ENCODE measurements around the gene VDAC2.
A peak's percentile ranks its signal among the peaks of the same experiment; 100 is the strongest.
"Not testable (repeated sequence)": the region's sequence is repeated elsewhere in the genome, so short reads cannot be mapped to it uniquely, and the experiment has no call there.

Gene VDAC2

DNA sequence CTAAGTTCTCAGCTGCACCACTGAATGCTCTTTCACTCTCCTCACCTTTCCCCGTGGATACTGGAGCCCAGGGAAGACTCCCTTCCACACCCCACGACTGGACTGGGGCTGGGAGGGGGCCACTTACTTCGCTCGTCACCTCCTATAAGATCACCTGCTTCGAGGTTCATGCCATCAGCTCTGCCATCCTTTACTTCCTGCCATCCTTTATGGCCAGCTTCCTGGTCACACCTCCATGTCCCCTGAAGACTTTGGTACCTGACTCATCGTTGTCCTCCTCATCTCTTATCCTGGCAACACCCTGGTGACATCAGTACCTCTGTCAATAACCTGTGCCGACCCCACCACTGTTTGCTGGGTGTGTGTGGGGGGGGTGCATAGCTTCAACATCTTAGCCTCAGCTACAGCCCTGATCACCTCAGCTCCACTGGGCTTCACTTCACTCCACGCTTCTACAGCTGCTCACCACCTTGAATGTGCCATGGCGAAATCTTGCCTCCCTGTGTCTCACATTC is 8.7 kb upstream of the VDAC2 start:
- DNase-seq = no peak

DNA sequence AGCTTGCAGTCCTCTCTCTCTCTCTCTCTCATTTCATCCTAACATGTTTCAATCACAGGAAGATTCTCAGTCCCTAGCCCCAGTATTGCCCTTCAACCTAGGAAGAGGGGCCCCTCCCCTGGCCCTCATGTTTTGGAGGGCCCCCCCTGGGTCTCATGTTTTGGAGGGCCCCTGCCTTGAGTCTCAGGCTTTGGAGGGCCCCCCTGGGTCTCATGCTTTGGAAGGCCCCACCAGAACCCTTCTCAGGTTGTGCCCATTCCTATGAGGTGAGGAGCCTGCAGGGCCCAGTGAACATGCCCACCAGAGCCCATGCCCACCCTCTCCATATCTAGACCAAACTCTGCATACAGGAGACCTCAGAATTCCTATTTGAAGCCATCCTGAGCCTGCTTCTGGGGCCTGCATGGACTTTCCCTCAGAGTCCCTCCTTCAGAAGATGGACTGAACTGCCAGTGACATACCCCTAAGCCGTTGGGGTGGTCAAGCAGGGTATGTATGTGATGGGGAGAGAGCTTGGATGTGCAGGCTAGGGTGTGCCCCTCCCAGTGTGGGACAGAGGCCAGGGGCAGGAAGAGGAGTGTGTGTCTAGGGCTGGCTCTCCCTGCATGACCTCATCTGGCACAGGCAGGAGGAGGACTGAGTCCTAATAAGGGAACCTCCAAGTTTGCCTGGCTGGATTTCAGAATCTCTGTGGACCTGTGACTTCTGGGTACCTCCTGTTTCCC is 8.1 kb upstream of the VDAC2 start:
- no peak for DNase-seq

DNA sequence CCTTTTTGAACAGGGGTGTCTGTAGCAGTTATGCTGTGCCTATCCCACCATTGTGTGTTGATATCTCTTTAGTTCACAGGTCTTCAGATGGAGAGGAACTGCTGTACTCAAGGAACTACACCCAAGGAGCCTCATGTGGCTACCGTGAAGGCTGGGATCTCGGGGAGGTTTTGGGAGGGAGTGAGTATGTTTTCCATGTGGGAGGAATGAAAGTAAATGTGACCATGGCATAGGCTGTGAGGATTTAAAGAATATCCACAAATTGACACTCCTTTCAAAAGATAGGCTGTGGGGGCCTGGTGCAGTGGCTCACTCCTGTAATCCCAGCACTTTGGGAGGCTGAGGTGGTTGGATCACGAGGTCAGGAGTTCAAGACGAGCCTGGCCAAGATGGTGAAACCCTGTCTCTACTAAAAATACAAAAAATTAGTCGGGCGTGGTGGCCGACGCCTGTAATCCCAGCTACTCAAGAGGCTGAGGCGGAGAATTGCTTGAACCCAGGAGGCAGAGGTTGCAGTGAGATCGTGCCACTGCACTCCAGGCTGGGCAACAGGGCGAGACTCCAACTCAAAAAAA is 7.5 kb upstream of the VDAC2 start:
- not testable (repeated sequence) for DNase-seq

DNA sequence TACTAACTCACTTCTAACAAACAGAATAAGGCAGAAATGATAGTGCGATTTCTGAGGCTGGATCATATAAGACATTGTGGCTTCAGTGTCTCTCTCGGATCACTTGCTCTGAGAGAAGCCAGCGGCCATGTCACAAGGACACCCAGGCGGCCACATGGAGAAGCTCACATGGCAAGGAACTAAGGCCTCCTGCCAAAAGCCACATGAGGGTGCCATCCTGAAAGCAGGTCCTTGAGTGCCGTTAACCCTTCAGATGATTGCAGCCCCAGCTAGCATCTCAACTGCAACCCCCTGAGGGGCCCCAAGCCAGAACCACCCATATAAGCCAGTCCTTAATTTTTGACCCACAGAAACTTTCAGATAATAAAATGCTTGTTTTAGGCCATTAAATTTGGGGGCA is 6.9 kb upstream of the VDAC2 start:
- DNase-seq = no peak

DNA sequence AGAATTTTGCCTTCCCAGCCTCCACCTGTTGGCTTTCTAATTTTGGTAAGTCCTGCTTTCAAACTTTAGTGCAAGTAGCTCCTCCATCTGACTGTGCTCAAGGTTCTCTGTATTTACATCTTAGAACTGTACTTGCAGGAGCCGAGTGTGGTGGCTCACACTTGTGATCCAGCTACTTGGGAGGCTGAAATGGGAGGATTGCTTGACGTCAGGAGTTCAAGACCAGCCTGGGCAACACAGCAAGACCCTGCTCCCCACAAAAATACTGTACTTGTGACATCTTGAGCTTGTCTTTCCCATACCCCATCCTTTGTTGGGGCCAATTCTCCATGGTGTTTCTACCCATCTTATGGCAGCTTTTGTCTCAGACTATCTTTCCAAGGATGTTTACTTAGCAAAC is 4.7 kb upstream of the VDAC2 start:
- no peak for DNase-seq

DNA sequence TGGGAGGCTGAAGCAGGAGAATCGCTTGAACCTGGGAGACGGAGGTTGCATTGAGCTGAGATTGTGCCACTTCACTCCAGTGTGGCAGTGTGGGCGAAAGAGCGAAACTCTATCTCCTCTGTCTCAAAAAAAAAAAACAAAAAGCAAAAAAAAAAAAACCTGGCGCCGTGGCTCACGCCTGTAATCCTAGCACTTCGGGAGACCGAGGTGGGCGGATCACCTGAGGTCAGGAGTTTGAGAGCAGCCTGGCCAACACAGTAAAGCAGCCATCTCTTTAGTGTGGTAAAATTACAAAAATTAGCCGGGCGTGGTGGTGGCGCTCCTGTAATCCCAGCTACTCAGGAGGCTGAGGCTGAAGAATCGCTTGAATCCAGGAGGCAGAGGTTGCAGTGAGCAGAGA is 4.0 kb upstream of the VDAC2 start:
- not testable (repeated sequence) for DNase-seq

DNA sequence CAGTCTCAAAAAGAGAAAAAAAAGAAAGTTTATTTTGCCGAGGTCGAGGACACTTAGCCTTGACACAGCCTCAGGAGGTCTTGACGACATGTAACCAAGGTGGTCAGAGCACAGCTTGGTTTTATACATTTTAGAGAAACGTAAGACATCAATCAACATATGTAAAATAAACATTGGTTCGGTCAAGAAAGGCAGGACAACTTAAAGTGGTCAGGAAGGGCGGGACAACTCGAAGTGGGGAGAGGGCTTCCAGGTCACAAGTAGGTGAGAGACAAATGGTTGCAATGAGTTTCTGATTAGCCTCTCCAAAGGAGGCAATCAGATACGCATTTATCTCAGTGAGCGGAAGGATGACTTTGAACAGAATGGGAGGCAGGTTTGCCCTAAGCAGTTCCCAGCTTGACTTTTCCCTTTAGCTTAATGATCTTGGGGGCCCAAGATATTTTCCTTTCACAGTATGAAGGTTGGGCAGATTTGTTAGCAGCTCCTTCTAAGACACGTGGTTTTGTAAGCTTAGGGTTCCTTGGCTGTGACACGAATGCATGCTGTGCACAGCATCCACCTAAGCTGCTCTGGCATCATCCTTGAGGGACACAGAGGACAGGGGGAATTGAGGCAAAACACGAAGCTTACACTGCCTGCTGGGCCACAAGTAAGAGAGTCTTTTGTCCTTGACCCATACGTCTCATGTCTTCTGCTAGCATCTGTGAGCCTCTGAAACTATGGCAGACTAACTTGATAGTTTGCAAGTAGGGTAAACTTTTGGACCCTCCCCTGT is 3.3 kb upstream of the VDAC2 start:
- no peak for DNase-seq

DNA sequence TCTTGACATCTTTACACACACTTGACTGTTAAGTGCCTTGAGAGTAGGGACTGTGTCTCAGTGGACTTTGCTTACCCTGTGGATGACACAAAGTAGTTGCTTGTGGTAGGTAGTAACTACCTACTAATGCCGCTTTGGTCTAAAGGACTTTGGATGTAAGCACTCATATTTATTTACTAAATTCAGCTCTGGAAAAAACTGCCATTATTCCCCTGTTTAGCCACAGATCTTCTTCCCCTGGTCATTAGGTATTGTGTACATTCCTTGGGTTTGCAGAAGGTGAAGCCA is 2.8 kb upstream of the VDAC2 start:
- DNase-seq = no peak

DNA sequence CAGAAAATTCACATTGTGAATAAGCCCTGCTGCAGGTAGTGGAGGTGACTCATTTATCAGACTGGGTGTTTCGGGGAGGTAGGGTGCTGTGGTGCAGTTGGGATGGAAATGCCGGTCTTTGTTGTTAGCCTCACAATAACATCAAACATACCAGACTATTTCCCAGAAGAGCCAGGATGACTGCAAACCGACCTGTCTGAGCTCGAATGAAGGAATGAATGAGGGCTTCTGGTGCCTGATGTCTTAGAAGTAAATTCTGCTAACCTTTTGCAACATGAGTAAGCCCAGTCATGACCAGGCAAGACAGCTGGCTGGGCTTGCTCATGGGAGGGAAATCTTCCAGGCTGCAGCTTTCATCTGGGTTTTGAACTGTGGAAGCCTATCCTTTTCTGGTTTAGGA is 2.4 kb upstream of the VDAC2 start:
- DNase-seq = no peak

DNA sequence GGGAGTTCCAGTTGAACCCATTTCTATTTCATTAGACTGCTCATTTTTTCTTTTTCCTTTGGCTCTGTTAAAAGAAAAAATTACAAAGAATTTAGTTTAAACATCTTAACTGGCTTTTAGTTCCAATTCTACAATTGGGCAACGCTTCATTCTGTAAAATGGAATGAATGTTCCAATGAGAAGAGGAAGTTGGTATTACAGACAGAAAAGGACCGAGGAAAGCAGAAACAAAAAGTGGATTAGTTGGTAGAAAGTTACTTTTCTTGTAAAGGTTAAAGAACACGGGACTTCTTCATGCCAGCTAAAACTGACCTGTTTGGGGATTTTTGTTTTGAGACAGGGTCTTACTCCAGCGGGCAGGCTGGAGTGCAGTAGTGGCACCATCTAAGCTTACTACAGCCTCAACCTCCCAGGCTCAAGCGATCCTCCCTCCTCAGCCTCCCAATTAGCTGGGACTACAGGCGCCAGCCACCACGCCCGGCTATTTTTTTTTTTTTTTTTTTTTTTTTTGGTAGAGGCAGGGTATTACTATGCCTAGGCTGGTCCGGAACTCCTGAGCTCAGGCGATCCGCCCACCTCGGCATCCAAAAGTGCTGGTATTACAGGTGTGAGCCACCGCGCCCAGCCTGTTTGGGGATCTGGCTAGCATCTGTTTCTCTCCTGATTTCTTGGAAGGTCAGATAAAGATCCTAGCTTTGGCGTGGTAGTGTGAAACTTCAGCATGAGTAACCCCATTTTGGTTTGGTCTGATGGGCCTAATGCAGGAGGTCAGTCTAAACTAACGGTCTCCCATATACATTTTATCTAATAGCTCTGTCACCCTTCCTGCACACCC is 1.3 kb upstream of the VDAC2 start:
- no peak for DNase-seq

DNA sequence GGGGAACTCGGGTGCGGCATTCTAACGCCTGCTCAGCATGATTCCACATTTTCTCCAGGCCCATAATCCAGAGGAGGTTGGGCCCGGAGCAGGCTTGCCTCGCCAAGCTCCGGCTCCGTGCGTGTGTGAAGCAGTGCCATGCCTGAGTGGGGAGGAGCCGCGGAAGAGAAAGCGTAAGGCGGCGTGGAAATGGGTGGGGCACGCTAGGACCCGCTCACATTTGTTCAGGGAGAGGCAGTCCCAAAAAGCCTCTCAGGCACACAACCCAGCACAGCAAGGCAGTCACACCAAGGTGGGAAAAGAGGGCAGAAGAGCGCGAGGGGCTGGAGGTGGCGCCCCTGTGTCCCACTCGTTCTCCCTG is 695 bp upstream of the VDAC2 start:
- DNase-seq = peak; percentile 83 to 91

DNA sequence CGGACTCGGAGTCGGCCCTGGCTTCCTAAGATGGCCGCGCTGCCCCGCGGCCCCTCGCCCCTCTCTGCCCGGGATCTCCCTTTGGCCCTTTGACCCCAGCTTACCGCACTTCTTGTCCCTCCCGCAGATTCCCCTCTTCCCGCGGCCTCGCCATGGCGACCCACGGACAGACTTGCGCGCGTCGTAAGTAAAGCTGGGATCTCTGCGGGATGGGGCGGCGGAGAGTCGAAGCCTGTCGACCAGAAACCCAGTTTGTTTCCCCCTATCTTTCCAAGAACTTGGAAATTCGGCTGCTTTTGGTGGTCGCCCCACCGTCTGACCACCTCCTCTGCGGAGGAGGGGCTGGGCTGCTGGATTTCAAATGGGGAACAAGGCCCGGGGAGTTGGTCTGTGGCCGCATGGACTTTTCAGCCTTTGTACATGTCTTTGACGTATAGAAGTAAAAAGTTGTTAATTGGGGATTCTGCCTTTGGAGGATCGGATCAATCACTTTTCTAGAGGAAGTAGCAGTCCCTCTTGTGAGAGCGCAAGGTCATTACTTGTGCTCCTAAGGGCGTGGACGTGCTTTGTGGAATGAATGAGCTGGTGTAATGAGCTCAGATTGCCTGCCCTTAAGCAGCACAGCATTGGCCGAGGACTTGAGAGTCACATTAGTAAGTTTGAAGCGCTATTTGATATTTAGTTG is 553 bp downstream of the VDAC2 start:
- DNase-seq = peak; percentile 31 to 56

DNA sequence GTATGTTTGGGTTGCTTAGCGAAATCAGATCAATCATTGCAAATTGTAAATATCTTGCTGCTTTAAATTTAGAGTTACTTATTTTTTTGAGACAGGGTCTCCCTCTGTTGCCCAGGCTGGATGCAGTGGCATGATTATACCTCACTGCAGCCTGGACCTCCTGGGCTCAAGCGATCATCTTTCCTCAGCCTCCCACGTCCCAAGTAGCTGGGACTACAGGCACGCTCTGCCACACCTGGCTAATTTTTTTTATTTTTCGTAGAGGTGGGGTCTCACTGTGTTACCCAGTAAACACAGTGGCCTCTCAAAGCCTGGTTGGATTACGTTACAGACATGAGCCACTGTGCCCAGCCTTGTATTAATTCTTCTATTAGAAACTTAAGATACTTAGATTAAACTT is 1.7 kb downstream of the VDAC2 start:
- no peak for DNase-seq

DNA sequence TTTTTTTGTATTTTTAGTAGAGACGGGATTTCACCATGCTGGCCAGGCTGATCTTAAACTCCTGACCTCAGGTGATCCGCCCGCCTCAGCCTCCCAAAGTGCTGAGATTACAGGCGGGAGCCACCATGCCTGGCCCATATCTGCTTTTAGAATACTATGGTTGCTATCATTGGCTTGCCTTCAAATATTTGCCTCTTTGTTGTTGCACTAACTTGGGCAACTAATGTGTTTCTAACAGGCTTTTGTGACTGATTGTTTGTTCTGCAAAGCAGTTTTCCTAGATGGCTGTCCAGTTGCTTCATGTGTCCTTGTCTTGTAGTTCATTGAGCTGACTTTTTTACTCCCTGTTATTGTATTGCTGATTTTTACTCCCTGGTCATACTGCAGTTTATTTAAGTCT is 9.7 kb downstream of the VDAC2 start:
- DNase-seq = no peak

DNA sequence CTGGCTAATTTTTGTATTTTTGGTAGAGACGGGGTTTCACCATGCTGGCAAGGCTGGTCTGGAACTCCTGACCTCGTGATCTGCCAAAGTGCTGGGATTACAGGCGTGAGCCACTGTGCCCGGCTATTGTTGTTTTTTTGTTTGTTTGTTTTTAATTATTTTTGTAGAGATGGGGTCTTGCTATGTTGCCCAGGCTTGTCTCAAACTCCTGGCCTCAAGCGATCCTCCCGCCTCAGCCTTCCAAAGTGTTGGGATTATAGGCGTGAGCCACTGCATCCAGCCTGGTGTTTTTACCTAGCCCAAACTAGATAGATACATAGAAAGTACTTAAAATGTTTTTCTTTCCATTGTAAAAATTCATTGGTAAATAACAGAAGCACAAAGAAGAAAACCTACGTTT is 10.9 kb downstream of the VDAC2 start:
- not testable (repeated sequence) for DNase-seq

DNA sequence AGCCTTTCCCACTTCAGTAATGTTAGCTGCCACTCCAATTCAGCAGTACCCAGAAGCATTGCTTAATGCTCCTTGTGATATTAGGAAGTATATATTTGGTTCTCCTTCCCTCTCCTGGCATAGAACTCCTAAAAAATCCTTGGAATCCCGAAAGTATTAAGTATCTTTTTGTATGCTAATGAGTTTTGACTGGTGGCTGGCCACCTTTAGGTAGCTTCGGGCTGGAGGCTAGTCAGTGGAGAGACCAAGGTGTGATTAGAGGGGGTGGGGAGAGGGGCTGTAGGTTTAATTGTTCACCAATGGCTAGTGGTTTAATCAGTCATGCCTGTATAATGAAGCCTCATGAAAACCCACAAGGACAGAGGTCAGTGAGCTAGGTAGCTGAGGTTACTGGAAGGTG is 12.9 kb downstream of the VDAC2 start:
- no peak for DNase-seq

DNA sequence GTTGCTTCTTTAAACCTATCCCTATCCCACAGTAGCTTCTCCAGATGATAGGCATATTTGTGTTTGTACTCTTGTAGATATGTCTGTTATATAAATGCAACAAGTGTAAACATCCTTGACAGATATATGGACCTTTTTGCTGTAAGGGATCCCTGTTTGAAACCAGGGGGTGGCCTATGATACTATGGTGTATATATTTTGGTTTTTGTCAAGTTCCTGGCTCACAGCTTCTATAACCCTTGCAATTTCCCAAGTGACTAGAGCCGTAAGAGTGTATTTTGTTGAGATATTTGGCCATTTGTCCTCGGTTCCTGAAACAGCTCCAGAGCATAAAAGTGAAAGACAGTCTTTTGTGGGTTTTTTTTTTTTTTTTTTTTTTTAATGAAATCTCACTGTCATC is 15.5 kb downstream of the VDAC2 start:
- no peak for DNase-seq

DNA sequence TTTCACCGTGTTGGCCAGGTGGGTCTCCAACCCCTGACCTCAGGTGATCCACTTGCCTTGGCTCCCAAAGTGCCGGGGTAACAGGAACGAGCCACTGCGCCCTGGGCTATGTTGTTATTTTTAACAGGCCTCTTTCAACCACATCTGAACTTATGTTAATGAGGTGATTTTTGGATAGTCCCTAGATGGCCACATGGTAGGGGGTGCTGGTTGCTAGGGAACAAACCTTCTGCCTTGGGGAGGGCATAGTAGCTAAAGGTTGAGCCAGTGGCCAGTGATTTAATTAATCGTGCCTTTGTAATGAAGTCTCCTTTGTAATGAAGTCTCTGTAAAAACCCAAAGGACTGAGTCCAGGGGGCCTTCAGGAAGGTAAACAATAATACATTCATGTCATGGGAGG is 16.1 kb downstream of the VDAC2 start:
- no peak for DNase-seq

DNA sequence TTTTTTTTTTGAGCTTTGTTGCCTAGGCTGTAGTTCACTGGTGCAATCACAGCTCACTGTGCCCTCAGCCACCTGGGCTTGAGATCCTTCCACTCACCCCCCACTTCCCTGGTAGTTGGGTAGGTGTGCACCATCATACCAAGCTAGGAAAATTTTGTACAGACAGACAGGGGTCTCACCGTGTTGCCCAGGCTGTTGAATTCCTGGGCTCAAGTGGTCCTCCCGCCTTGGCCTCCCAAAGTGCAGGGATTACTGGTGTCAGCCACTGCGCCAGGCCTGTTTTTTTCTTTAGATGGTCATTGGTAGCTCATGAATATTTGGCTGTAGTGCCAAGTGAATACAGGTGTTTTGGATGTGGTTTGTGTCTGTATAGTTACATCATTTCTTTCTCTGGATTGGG is 17.7 kb downstream of the VDAC2 start:
- DNase-seq = no peak

DNA sequence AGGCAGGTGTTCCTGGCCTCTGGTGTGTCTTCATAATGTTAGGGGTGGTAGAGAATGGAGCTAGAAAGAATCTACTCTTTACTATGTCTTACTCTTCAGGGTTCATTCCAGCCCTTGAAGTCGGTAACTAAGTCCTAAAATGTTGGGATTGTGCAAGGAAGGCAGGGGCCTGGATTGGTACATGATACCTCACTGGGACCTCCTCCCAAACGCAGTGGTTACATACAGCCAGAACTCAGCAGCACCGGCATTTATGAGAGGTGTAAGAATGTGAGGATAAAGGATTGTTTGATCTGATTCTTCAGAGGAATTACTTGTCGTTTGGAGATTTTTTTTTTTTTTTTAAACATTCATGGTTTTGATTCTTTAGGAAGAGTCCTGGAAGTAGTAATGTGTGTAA is 18.2 kb downstream of the VDAC2 start:
- DNase-seq = no peak

DNA sequence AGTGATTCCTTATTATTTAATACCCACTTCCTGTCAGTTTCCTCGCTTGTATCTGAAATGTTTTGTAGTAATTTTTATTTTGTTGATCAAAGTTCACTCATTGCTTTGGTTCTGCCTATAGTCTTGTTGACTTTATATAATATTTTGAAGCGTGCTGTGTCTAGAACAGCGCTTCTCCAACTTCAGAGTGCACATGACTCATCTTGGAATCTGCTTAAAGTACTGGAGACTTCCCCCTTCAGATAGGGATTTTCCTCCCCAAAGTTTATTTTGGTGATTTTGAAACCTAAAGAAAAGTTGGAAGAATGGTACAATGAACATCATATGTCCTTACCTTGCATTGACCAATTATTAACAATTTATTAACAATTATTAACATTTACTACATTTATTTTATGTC is 19.4 kb downstream of the VDAC2 start:
- no peak for DNase-seq

DNA sequence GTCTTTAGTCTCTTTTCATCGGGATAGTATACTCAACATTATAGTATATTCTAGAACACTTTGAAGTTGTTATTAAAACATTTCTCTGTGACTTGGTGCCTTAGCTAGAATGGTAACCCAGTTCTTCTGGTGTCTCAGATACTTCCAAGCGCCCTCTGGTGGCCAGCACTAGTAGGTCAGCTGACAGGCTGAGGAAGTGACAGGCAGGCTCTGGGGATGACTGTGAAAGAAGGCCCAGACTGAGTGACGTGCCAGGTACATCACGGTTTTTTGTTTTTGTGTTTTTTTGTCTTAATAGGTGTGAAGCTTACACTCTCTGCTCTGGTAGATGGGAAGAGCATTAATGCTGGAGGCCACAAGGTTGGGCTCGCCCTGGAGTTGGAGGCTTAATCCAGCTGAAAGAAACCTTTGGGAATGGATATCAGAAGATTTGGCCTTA is 20.0 kb downstream of the VDAC2 start:
- peak; percentile 96 to 97 for DNase-seq
